GM19452 (cell line): ENCODE data around the gene CCDC9.
"Not testable (repeated sequence)": the region's sequence is repeated elsewhere in the genome, so short reads cannot be mapped to it uniquely, and the experiment has no call there.

Source experiments
- ATAC-seq: cut with Tn5 transposase; IDR thresholded peaks from one replicate; pipeline ENCODE4 v1.9.1; 2021; ENCODE audit not compliant: unreplicated experiment

The CCDC9 gene

GRCh38 chr19:47231215-47232054 is 24.9 kb upstream of the CCDC9 start:
- ATAC-seq, result no peak

GRCh38 chr19:47232422-47233211 is 23.7 kb upstream of the CCDC9 start:
- no peak for ATAC-seq

GRCh38 chr19:47236072-47236675 is 20.2 kb upstream of the CCDC9 start:
- no peak for ATAC-seq

GRCh38 chr19:47239152-47239551 is 17.2 kb upstream of the CCDC9 start:
- no peak for ATAC-seq

GRCh38 chr19:47239610-47240296 is 16.6 kb upstream of the CCDC9 start:
- no peak for ATAC-seq

- ATAC-seq, result no peak
Measured at GRCh38 chr19:47240556-47240955, 15.8 kb upstream of the CCDC9 start.

- no peak for ATAC-seq
Measured at GRCh38 chr19:47240996-47241918, 15.1 kb upstream of the CCDC9 start.

GRCh38 chr19:47241919-47242577 is 14.3 kb upstream of the CCDC9 start:
- no peak for ATAC-seq

GRCh38 chr19:47243364-47243775 is 13.0 kb upstream of the CCDC9 start:
- no peak for ATAC-seq

GRCh38 chr19:47243776-47244547 is 12.4 kb upstream of the CCDC9 start:
- peak; percentile 68 for ATAC-seq

- ATAC-seq, result no peak
Measured at GRCh38 chr19:47247308-47247990, 8.9 kb upstream of the CCDC9 start.

GRCh38 chr19:47253016-47253415 is 3.3 kb upstream of the CCDC9 start:
- ATAC-seq, result not testable (repeated sequence)

- ATAC-seq, result no peak
Measured at GRCh38 chr19:47253467-47253881, 2.9 kb upstream of the CCDC9 start.

GRCh38 chr19:47253970-47254369 is 2.4 kb upstream of the CCDC9 start:
- ATAC-seq, result no peak

GRCh38 chr19:47256693-47257410 is 527 bp downstream of the CCDC9 start:
- ATAC-seq, result peak; percentile 65

GRCh38 chr19:47257411-47258169 is 1.3 kb downstream of the CCDC9 start:
- no peak for ATAC-seq

GRCh38 chr19:47258434-47258833 is 2.1 kb downstream of the CCDC9 start:
- no peak for ATAC-seq
